Parathyroid adenoma (tissue), 2 donors: ENCODE measurements around the gene C19orf44.
A peak's percentile ranks its signal among the peaks of the same experiment; 100 is the strongest.
"Not testable (repeated sequence)": the region's sequence is repeated elsewhere in the genome, so short reads cannot be mapped to it uniquely, and the experiment has no call there.

Experiments used
- H2AFZ ChIP-seq: fragments of 300-600 bp; sonication (generic); one replicate; pipeline ENCODE4 v1.7.0; 2017; ENCODE audit warnings: antibody characterized with exemption, mild to moderate bottlenecking
- H3K27ac ChIP-seq: fragments of 300-600 bp; sonication (generic); one replicate; pipeline ENCODE4 v1.7.0; 2017
- H3K27me3 ChIP-seq: fragments of 300-600 bp; sonication (generic); one replicate; pipeline ENCODE4 v1.7.0; 2017; ENCODE audit warnings: low read length; ENCODE audit not compliant: control insufficient read depth, insufficient read depth
- H3K36me3 ChIP-seq: fragments of 300-600 bp; sonication (generic); one replicate; pipeline ENCODE4 v1.7.0; 2017; ENCODE audit warnings: low read length; ENCODE audit not compliant: control insufficient read depth, insufficient read depth
- H3K4me1 ChIP-seq: fragments of 300-600 bp; sonication (generic); one replicate; pipeline ENCODE4 v1.7.0; 2017; ENCODE audit warnings: control low read depth
- H3K4me2 ChIP-seq: fragments of 300-600 bp; sonication (generic); one replicate; pipeline ENCODE4 v1.7.0; 2017; ENCODE audit warnings: low read length
- H3K4me3 ChIP-seq: fragments of 300-600 bp; sonication (generic); one replicate; pipeline ENCODE4 v1.7.0; 2017; ENCODE audit warnings: low read depth, low read length
- H3K79me2 ChIP-seq: fragments of 300-600 bp; sonication (generic); one replicate; pipeline ENCODE4 v1.7.0; 2017; ENCODE audit warnings: control low read depth
- H3K9ac ChIP-seq: fragments of 300-600 bp; sonication (generic); one replicate; pipeline ENCODE4 v1.7.0; 2017; ENCODE audit warnings: mild to moderate bottlenecking
- H3K9me3 ChIP-seq: fragments of 300-600 bp; sonication (generic); one replicate; pipeline ENCODE4 v1.7.0; 2017; ENCODE audit warnings: low read length; ENCODE audit not compliant: control insufficient read depth
- TF ChIP-seq, protein P1 (sequence below): fragments of 300-600 bp; sonication (generic); IDR thresholded peaks from one replicate; pipeline ENCODE4 v1.7.0; 2017; ENCODE audit warnings: antibody characterized with exemption, mild to moderate bottlenecking
- donor health status: primary hyperparathyroidism.

The C19orf44 gene

DNA sequence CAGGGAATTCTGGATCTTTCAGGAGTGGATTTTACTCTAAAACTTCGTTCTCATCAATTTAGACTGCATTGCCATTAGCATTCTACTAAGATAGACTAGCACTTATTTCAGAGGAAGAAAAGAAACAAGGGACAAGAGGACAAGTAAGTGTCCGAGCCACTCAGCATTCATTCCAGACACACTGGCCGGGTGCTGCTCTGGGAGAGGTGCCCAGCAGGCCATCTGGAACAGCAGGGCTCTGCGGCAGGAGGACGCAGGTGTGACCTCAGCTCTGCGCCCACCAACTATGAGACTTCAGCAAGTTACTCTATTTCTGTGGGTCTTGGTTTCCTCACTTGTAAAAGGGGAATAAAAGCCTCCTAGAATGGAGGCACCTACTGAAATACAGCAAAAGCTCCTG, 28.6 kb upstream of the C19orf44 start:
- no peak overlapping the region for H3K4me3 ChIP-seq
- TF ChIP-seq, protein P1, sequence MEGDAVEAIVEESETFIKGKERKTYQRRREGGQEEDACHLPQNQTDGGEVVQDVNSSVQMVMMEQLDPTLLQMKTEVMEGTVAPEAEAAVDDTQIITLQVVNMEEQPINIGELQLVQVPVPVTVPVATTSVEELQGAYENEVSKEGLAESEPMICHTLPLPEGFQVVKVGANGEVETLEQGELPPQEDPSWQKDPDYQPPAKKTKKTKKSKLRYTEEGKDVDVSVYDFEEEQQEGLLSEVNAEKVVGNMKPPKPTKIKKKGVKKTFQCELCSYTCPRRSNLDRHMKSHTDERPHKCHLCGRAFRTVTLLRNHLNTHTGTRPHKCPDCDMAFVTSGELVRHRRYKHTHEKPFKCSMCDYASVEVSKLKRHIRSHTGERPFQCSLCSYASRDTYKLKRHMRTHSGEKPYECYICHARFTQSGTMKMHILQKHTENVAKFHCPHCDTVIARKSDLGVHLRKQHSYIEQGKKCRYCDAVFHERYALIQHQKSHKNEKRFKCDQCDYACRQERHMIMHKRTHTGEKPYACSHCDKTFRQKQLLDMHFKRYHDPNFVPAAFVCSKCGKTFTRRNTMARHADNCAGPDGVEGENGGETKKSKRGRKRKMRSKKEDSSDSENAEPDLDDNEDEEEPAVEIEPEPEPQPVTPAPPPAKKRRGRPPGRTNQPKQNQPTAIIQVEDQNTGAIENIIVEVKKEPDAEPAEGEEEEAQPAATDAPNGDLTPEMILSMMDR: no peak
- H3K4me2 ChIP-seq: peak overlapping the region; percentile 12
- H3K4me1 ChIP-seq: peaks cover 27% of the 10 kb centered on the region
- H3K36me3 ChIP-seq: no peaks in the 10 kb centered on the region
- H3K9ac ChIP-seq: no peak overlapping the region
- H2AFZ ChIP-seq: no peak overlapping the region
- H3K27me3 ChIP-seq: no peaks in the 10 kb centered on the region
- H3K27ac ChIP-seq: no peak overlapping the region
- peaks cover 86% of the 10 kb centered on the region for H3K79me2 ChIP-seq
- H3K9me3 ChIP-seq: no peaks in the 10 kb centered on the region

DNA sequence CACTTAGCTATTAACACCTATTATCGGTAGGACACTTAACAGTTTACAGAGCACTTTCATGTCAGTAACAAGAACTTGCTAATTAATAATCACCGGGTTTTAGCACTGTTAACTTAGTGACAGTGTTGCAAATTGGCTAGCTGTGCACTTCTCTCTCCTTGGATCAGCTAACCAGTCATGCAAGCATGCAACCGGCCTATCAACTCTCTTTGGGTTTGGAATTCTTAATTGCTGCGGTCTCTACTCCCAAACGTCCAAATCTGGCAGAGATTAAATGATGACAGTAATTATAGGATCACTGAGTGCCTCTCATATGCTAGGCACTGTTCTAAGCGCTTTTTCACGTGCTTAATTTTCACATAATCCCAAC, 25.7 kb upstream of the C19orf44 start:
- peak overlapping the region; percentile 77 for H3K4me2 ChIP-seq
- peak overlapping the region; percentile 64 for H3K4me3 ChIP-seq
- no peaks in the 10 kb centered on the region for H3K27me3 ChIP-seq
- H3K9ac ChIP-seq: no peak overlapping the region
- H3K79me2 ChIP-seq: peaks cover 56% of the 10 kb centered on the region
- H3K27ac ChIP-seq: peak overlapping the region; percentile 29
- H3K9me3 ChIP-seq: no peaks in the 10 kb centered on the region
- no peak overlapping the region for H2AFZ ChIP-seq
- H3K36me3 ChIP-seq: no peaks in the 10 kb centered on the region
- TF ChIP-seq, protein P1: no peak
- H3K4me1 ChIP-seq: peaks cover 11% of the 10 kb centered on the region

DNA sequence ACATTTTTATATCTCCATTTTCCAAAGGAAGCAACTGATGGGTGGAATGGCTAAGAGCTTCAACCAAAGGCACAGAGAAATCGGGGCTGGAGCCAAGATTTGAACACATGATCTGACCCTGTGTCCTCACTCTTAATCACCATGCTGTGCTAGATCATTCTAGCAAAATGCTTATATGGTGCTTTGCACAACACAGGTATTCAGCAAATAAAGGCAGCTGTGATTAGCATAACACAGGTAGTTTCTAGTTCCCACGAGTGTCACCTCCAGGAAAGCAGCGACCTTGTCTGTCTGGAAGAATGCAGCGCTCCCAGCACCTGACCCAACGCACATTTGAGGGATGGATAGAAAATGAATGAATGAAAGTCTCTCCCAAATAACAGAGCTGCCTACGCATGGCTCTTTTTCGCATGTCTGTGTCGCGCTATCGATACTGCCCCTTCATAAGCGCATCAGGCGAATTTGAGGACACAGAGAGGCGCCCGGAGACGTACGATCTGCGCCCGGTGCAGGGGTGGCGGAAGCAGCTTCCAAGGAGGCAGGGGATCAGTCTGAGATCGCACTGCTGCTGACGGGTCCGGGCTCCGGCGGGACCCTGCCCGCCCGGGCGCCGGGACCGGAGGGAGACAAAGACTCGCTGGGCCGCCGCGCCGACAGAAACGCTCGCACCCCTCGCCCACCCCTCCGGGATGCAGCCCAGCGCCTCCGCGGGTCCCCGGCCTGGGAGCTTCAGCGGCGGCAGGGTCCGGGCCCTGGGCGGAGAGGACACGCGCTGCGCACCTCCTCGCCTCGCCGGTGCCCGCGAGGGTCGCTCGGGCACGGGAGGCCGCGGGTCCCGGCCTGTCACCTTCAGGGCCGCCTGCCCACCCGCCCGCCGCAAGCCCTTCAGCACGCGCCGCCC, 25.0 kb upstream of the C19orf44 start:
- TF ChIP-seq, protein P1: no peak
- Histone ChIP-seq H3K9me3 (no peaks in the 10 kb centered on the region), H3K4me2 (peak overlapping the region; percentile 77), H3K79me2 (peaks cover 51% of the 10 kb centered on the region), H3K4me1 (peaks cover 11% of the 10 kb centered on the region), H3K27me3 (no peaks in the 10 kb centered on the region), H3K27ac (peak overlapping the region; percentile 29), H3K4me3 (peak overlapping the region; percentile 64), H3K36me3 (no peaks in the 10 kb centered on the region), H2AFZ (peak overlapping the region; percentile 69), H3K9ac (peak overlapping the region; percentile 76)

DNA sequence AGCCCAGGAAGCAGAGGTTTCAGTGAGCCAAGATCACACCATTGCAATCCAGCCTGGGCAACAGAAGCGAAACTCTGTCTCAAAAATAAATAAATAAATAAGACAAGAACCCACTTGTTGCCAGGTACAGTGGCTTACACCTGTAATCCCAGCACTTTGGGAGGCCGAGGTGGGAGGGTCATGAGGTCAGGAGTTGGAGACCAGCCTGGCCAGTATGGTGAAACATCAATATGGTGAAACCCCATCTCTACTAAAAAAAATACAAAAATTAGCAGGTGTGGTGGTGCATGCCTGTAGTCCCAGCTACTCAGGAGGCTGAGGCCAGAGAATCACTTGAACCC, 23.7 kb upstream of the C19orf44 start:
- Histone ChIP-seq H3K4me1 (peaks cover 11% of the 10 kb centered on the region), H3K4me2 (peak overlapping the region; percentile 99), H2AFZ (peak overlapping the region; percentile 78), H3K4me3 (peak overlapping the region; percentile 70), H3K9ac (peak overlapping the region; percentile 4), H3K79me2 (peaks cover 39% of the 10 kb centered on the region), H3K27ac (peak overlapping the region; percentile 55)
- not testable (repeated sequence) for H3K36me3 ChIP-seq, H3K27me3 ChIP-seq, H3K9me3 ChIP-seq

DNA sequence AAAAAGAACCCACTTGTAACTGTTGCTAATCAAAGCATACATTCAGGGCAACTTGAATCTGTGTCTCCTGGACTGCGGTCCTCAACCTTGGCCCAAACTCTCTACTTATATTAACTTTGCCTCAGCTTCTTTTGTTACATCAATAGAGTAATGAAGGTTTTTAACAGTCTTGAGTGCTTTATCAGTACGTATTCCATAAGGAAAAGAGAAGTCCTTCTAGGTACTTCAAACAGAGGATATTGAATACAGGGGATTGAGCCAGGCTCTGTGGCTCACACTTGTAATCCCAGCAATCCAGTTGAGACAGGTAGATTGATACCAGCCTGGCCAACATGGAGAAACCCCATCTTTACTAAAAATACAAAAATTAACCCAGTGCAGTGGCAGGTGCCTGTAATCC, 23.2 kb upstream of the C19orf44 start:
- Histone ChIP-seq H3K4me2 (no peak overlapping the region), H3K9me3 (no peaks in the 10 kb centered on the region), H3K36me3 (no peaks in the 10 kb centered on the region), H3K27ac (no peak overlapping the region), H3K4me3 (no peak overlapping the region), H3K79me2 (peaks cover 35% of the 10 kb centered on the region), H3K9ac (no peak overlapping the region), H3K4me1 (peaks cover 11% of the 10 kb centered on the region), H3K27me3 (no peaks in the 10 kb centered on the region), H2AFZ (no peak overlapping the region)
- TF ChIP-seq, protein P1: no peak
